Measurements from ENCODE around the gene C14orf119.
A peak's percentile ranks its signal among the peaks of the same experiment; 100 is the strongest.

C14orf119 gene

GRCh38 chr14:23095196-23096108 lies at the start of gene C14orf119:
C14orf119 (plus strand) TSS chr14:23095505; CDS start chr14:23097659, 2,154 bp downstream.
- peak; percentile 99 for DNase-seq (ENCODE audit: low read depth)

GRCh38 chr14:23047034-23047634 lies 48.2 kb upstream of the C14orf119 start:
- no peak for DNase-seq (ENCODE audit: low read depth)

GRCh38 chr14:23047751-23048693 lies 47.3 kb upstream of the C14orf119 start:
- no peak for DNase-seq (ENCODE audit: low read depth)

GRCh38 chr14:23049011-23049410 lies 46.3 kb upstream of the C14orf119 start:
- DNase-seq (ENCODE audit: low read depth), result no peak

- DNase-seq (ENCODE audit: low read depth), result no peak
These were observed 43.9 kb upstream of the C14orf119 start for GRCh38 chr14:23051141-23052057.

- no peak for DNase-seq (ENCODE audit: low read depth)
These were observed 43.1 kb upstream of the C14orf119 start for GRCh38 chr14:23052182-23052623.

GRCh38 chr14:23052671-23053070 lies 42.6 kb upstream of the C14orf119 start:
- no peak for DNase-seq (ENCODE audit: low read depth)

GRCh38 chr14:23053426-23053825 lies 41.9 kb upstream of the C14orf119 start:
- no peak for DNase-seq (ENCODE audit: low read depth)

- no peak for DNase-seq (ENCODE audit: low read depth)
These were observed 41.1 kb upstream of the C14orf119 start for GRCh38 chr14:23054000-23054811.

- DNase-seq (ENCODE audit: low read depth), result no peak
These were observed 40.2 kb upstream of the C14orf119 start for GRCh38 chr14:23055147-23055550.

- DNase-seq (ENCODE audit: low read depth), result no peak
These were observed 39.6 kb upstream of the C14orf119 start for GRCh38 chr14:23055621-23056144.

- DNase-seq (ENCODE audit: low read depth), result peak; percentile 36
These were observed 39.0 kb upstream of the C14orf119 start for GRCh38 chr14:23056145-23056955.

- DNase-seq (ENCODE audit: low read depth), result peak; percentile 56
These were observed 38.1 kb upstream of the C14orf119 start, which contains the start of gene CDH24 for GRCh38 chr14:23056956-23057756. CDH24 (minus strand) TSS chr14:23057520; CDS start chr14:23055733, 1,787 bp downstream.

GRCh38 chr14:23057757-23058653 lies 37.3 kb upstream of the C14orf119 start:
- peak; percentile 62 for DNase-seq (ENCODE audit: low read depth)

GRCh38 chr14:23058654-23059504 lies 36.4 kb upstream of the C14orf119 start:
- DNase-seq (ENCODE audit: low read depth), result no peak

Data from T-helper 22 cell (primary cell).